GM19467 (cell line): ENCODE results near the gene AARS2.

Experiments used
- ATAC-seq: cut with Tn5 transposase; IDR thresholded peaks from one replicate; pipeline ENCODE4 v1.9.1; 2021; ENCODE audit warnings: mild to moderate bottlenecking, moderate library complexity; ENCODE audit not compliant: unreplicated experiment

AARS2 gene

DNA sequence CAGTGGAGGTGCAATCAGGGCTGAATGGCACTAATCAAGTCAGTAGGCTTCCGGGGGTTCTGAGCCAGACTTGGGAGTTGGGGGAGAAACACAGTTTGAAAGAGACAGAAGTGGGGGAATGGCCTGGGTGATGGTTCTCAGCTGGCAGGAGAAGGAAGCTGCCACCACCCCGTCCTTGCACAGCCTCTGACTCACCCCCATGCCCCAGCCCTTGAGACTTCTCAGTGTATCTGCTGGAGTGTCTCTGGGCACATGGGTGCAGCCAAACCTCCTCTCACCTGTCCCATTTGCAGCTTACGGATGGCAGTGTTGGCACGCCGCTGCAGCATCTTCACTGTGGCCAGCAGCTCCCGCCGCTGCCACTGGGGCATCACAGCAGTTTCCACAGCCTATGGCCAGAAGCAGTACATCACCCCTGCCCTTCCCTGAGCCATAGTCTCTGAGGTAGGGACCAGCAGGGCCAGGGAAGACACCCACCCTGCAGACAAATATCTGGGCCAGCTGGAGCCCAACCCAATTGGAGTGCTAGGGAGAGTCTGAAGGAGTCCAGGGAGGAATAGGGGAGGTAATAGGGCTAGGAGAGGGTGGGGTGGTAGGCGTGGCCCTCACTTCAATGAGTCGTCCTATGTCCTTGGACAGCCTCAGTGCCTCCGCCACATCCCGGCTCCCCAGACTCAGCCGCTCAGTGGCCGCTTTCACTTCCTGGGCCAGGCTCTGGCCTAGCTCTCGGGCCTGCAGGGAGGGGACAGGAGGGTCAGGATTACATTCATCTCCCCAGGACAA, 11.2 kb downstream of the AARS2 start:
- no peak for ATAC-seq

DNA sequence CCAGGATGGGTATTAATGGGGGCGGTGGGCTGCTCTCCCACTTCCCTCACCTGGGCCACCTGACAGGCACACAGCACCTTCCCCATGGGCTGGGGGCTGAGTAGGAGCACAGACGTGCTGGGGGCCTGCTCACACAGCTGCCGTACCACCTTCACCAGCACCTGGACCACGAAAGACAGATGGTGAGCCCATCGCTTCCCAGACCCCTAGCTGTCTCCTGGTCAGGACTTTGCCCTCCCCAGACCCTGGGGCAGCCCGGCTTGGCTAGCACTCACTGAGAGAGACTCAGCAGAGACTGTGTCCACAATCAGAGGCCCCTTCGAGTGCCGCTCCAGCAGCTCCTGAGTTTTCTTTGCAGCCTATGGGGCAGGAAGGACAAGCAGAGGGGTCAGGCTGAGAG, 12.0 kb downstream of the AARS2 start:
- ATAC-seq = no peak

DNA sequence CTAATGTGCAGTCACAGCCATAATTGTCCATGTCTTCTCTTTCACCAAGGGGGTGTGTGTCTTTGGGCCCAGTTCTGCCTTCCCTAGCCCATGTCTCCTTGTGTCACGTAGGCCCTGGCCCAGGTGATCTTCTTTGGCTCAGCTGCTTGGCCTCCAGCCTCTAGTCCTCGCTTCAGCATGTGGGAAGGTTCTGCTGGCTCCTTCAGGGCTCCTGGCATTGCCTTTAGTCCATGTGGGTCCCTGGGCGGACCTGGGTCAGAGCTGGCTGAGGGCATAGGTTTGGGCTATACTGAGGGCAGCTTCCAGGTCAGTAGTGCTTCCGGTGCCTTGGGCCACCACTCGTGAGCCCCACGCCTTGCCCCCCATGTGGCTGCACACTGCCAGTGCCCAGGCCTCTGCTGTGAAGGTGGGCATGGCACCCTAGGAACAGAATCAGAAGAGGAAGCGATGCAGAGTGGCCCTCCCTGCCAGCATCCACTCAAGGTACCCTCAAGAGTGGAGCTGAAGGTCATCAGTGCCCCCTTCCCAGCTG, 12.8 kb downstream of the AARS2 start:
- no peak for ATAC-seq

GRCh38 chr6:44298864-44299263, 14.3 kb downstream of the AARS2 start:
- ATAC-seq = no peak

GRCh38 chr6:44298055-44298803, 14.9 kb downstream of the AARS2 start:
- ATAC-seq = no peak

- no peak for ATAC-seq
These were observed 15.8 kb downstream of the AARS2 start for GRCh38 chr6:44297063-44298038.

DNA sequence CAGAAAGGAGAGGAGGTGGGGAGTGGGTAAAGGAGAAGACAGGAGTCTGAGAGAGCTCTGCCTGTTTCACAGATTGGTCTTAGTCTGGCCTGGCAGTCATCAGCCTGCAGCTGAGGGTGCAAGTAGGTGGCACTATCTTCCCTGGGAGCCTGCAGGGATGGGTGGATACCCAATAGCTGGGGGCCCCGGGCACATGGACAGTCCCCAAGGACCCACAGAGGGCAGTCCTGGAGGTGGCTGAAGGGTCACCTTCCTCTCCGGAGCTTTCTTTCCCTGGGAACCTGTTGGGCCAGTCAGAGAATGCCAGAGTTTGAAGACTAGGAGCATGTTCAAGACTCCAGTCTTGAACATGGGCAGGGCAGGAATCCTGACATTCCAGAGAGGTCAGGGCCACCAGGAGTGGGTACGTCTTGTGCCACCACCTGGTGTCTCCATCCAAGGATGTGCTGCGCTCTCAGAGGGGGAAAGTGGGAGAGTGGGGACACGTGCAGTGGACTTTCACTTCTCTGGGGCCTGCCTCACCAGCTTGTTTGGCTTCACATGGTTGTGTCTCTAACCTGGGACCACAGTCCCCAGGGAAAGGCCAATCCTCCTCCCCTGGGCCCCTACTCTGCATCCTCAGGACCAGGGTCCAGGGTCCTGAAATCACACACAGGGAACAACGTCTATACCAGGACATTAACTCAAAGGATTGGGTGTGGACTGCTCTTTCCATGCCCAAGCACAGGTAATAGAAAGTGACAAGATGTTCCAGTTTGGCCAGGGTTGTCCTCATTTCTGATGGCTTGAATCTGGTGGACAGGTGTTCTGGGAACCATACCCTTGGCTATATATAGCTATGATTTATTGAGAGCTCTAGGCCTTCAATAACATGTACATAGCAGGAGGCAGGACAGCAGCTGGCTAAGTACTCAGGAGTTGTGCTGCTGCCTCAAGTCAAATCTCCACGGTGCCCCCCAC, 18.0 kb downstream of the AARS2 start:
- ATAC-seq = no peak

DNA sequence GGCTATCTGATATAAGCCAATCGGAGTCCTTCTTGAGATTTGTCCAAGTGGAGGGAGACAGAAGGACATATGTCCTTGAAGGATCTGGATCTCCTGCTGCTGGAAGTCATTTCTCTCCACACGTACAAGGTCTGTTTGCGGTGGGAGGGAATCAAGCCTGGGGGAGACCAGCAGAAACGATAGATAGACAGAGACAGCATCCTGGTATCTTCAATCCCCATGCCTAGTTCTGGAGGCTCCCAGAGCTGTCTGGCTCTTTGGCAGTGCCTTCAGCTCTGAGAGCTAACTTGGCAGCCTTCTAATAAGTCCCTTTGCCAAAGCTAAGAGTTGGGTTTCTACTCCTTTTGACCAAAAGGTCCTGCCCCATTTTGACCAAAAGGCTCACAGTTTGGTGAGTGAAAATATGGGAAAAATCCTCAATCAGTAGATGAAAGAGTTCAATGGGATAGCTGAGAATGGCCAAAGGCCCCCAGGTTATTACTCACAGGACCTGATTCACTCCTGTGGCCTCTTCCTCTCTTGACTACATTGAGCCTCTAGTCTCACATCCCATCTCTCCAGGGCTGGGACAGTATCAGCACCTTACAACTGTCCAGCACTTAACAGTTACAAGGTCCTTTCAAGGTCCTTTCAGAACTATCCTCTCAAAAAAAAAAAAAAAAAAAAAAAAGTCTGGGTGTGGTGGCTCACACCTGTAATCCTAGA, 20.3 kb downstream of the AARS2 start:
- ATAC-seq = no peak

GRCh38 chr6:44291841-44292240, 21.3 kb downstream of the AARS2 start:
- ATAC-seq = no peak

GRCh38 chr6:44289726-44290260, 23.4 kb downstream of the AARS2 start:
- ATAC-seq = no peak

- no peak for ATAC-seq
These were observed 26.4 kb downstream of the AARS2 start for GRCh38 chr6:44286747-44287146.

DNA sequence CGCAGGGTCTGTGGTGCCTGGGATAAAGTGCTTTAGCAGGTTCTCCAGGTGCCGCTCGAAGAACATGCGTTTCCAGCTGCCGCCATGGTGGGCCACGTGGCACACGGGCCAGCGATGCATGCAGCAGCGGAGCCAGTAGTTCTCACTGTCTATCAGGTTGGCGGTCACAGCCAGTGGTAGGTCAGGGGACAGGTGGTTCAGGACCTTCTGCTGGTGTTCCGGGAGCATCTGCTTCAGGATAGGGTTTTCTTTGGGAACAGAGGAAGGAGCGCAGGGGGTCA, 26.9 kb downstream of the AARS2 start:
- no peak for ATAC-seq

DNA sequence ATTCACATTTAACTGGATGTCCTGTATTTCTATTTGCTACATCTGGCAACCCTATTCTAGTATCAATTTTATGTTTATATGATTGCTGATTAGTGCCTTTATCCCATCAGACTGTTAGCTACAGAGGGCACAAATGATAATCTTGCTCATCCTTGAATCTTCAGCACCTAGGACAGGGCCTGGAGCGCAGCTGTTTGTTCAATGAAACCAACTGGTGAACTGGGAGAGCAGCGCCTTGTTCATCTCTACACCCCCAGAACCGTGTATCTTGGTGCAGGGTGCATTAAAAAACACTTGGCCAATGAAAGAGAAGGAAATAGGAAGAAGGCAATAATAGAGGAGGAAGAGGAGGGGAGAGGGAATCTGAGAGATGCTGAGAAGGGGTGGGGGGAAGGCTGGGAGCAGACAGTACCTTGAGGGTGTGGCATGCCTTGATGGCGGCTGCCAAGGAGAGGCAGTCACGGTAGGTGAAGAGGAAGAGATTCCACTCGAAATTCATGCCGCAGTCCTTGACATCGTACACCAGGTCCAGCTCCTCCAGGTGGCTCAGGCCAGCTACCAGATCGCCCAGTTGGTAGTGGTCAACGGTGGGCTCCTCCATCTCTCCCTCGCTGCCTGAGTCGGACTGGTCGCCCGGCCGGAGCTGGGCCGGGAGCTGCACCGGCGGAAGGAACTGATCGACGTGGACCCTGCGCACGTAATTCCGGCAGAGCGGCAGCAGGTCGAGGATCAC, 27.4 kb downstream of the AARS2 start:
- no peak for ATAC-seq

DNA sequence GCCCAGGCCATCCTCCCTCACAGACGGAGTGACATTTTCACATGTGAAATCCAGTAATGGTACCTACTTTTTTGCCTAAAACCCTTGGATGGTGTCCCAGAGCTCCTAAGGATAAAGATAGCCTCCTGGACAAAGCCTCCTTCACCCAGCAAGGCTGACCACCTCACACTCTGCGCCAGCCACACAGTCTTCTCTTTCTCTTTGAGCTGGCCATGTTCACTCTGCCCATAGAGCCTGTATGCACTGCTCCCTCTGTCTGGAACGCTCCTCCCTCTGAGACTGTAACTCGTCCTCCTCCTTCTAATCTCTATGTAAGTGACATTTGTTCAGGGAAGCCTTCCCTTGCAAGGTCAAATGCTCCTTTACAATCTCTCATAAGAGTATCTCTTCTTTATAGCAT, 28.3 kb downstream of the AARS2 start:
- no peak for ATAC-seq

DNA sequence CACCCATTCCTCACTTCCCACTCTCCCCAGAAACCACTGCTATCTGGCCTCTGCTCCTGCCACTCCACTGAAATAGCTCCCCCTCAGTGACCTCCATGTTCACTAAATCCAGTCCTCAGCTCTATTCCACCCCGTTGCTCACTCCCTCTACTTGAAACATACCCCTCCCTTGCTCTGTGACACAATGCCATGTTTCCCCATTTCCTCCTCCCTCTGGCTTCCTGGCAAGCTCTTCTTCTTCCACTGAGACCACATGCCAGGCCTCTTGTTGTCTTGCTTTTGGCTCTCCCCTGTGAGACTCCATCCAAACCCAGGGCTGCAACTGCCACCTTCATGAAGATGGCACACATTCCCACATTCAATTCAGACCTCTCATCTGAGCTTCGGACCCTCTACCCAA, 29.0 kb downstream of the AARS2 start:
- no peak for ATAC-seq

- ATAC-seq = no peak
These were observed 34.1 kb downstream of the AARS2 start for GRCh38 chr6:44278774-44279697.

DNA sequence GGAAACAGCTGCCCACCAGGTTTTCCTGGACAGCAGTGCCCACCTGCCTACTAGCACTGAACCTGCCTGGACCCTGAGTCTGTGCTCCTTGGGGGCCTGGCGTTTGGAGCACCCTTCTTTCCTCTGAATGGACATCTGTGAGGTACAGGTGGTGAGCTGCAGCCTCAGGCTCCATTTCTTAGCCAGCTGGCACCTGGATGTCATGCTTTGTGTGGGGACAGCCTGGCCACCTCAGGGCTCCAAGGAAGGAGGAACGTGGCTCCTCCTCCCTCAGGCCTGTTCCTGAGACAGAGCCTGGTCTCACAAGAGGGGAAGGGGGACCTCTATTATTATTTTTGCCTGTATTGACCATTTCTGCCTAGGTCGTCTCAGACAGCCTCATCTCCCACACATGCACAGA, 34.8 kb downstream of the AARS2 start:
- no peak for ATAC-seq
